GM18507 (cell line): ENCODE measurements around the gene ABLIM2.

Source experiments
- DNase-seq: peaks from one replicate; pipeline ENCODE4 v3.0.0; 2011; ENCODE audit warnings: low read depth; ENCODE audit not compliant: insufficient read length; ENCODE audit errors: extremely low spot score
- FAIRE-seq: peaks from 2 replicates; lab custom pipeline; 2011; peaks lifted over from hg19 to GRCh38; lab: Jason Lieb, UNC

ABLIM2 gene

GRCh38 chr4:7917669-7918068, 240.9 kb downstream of the ABLIM2 start:
- FAIRE-seq, result no peak

GRCh38 chr4:7915875-7916242, 242.8 kb downstream of the ABLIM2 start:
- DNase-seq (no peak), FAIRE-seq (no peak)

More at GRCh38 chr4:7917669-7918068, 240.9 kb downstream of the ABLIM2 start:
- DNase-seq, result no peak
